ENCODE results near the gene EZH2. TPM values are rescaled to one million over a fixed set of nuclear protein-coding genes. Genes with fewer than 3 reads are reported as not detected.
A peak's percentile ranks its signal among the peaks of the same experiment; 100 is the strongest.

EZH2 gene
- 17.7 and 19.7 TPM in 2 replicates for total RNA-seq

GRCh38 chr7:148884049-148884298, at the start of gene EZH2:
Gene EZH2, minus strand, starts transcription at chr7:148884291. Its CDS starts 36,993 bp downstream, at chr7:148847298.
- peak within 1 kb of the TSS; percentile 74 for H3K4me3 ChIP-seq (ENCODE audit: low read depth, low read length)

GRCh38 chr7:148931470-148931869, 47.4 kb upstream of the EZH2 start:
- TF ChIP-seq CTCF (IDR thresholded peaks at IDR 0.05; ENCODE audit: insufficient read depth, low read length, poor library complexity, severe bottlenecking): no peak
- DNase-seq (ENCODE audit: low read depth): no peak
- Histone ChIP-seq H3K36me3 (ENCODE audit: control insufficient read depth, insufficient read depth, low read length) (no peaks in the 10 kb centered on the region), H3K4me3 (ENCODE audit: low read depth, low read length) (no peak overlapping the region), H3K27me3 (ENCODE audit: control insufficient read depth, insufficient read depth, low read length) (no peaks in the 10 kb centered on the region)

More at GRCh38 chr7:148884049-148884298, at the start of gene EZH2:
- Histone ChIP-seq H3K36me3 (ENCODE audit: control insufficient read depth, insufficient read depth, low read length) (no peaks in the 10 kb centered on the region), H3K27me3 (ENCODE audit: control insufficient read depth, insufficient read depth, low read length) (no peaks in the 10 kb centered on the region)
- no peak for DNase-seq (ENCODE audit: low read depth)
- no peak for TF ChIP-seq CTCF (IDR thresholded peaks at IDR 0.05; ENCODE audit: insufficient read depth, low read length, poor library complexity, severe bottlenecking)

DNA sequence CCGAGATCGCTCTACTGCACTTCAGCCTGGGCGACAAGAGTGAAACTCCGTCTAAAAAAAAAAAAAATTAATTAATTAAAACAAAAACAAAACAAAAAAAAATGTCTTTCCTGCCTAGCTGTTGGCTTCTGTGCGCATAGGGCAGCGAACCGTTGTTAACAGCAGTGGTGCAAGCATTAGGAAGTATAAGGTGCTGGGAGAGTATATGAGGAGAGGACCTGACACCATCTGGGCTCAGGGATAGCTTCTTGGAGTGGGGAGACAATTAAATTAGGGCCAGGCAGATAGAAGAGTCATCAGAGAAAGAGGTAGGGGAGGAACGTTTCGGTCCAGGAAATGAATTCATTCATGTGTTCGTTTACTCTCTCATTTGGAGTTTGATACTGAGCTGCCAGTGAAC, 46.2 kb upstream of the EZH2 start:
- no peak for DNase-seq (ENCODE audit: low read depth)
- no peak for TF ChIP-seq CTCF (IDR thresholded peaks at IDR 0.05; ENCODE audit: insufficient read depth, low read length, poor library complexity, severe bottlenecking)
- Histone ChIP-seq H3K4me3 (ENCODE audit: low read depth, low read length) (no peak overlapping the region), H3K27me3 (ENCODE audit: control insufficient read depth, insufficient read depth, low read length) (no peaks in the 10 kb centered on the region), H3K36me3 (ENCODE audit: control insufficient read depth, insufficient read depth, low read length) (no peaks in the 10 kb centered on the region)

- H3K27me3 ChIP-seq (ENCODE audit: control insufficient read depth, insufficient read depth, low read length): no peaks in the 10 kb centered on the region
- H3K4me3 ChIP-seq (ENCODE audit: low read depth, low read length): no peak overlapping the region
- DNase-seq (ENCODE audit: low read depth): no peak
- no peak for TF ChIP-seq CTCF (IDR thresholded peaks at IDR 0.05; ENCODE audit: insufficient read depth, low read length, poor library complexity, severe bottlenecking)
- no peaks in the 10 kb centered on the region for H3K36me3 ChIP-seq (ENCODE audit: control insufficient read depth, insufficient read depth, low read length)
These were observed 45.1 kb upstream of the EZH2 start for GRCh38 chr7:148929176-148929575.

- H3K27me3 ChIP-seq (ENCODE audit: control insufficient read depth, insufficient read depth, low read length): no peaks in the 10 kb centered on the region
- DNase-seq (ENCODE audit: low read depth): no peak
- no peaks in the 10 kb centered on the region for H3K36me3 ChIP-seq (ENCODE audit: control insufficient read depth, insufficient read depth, low read length)
- no peak for TF ChIP-seq CTCF (IDR thresholded peaks at IDR 0.05; ENCODE audit: insufficient read depth, low read length, poor library complexity, severe bottlenecking)
- H3K4me3 ChIP-seq (ENCODE audit: low read depth, low read length): no peak overlapping the region
These were observed 43.3 kb upstream of the EZH2 start for GRCh38 chr7:148927123-148928045.

- H3K4me3 ChIP-seq (ENCODE audit: low read depth, low read length): no peak overlapping the region
- H3K36me3 ChIP-seq (ENCODE audit: control insufficient read depth, insufficient read depth, low read length): no peaks in the 10 kb centered on the region
- H3K27me3 ChIP-seq (ENCODE audit: control insufficient read depth, insufficient read depth, low read length): no peaks in the 10 kb centered on the region
- no peak for DNase-seq (ENCODE audit: low read depth)
- no peak for TF ChIP-seq CTCF (IDR thresholded peaks at IDR 0.05; ENCODE audit: insufficient read depth, low read length, poor library complexity, severe bottlenecking)
These were observed 41.7 kb upstream of the EZH2 start for GRCh38 chr7:148925836-148926235.

All from kidney epithelial cell (primary cell).